ENCODE results near the gene ZAP70.

ZAP70 gene

GRCh38 chr2:97736185-97736584 lies 22.8 kb downstream of the ZAP70 start:
- no peak overlapping the region for H3K4me3 ChIP-seq (ENCODE audit: low read depth, low read length)
- no peak for TF ChIP-seq CTCF (IDR thresholded peaks at IDR 0.05; ENCODE audit: borderline replicate concordance, insufficient read depth, low read depth, low read length)

GRCh38 chr2:97736608-97737330 lies 23.4 kb downstream of the ZAP70 start:
- H3K4me3 ChIP-seq (ENCODE audit: low read depth, low read length): no peak overlapping the region
- TF ChIP-seq CTCF (IDR thresholded peaks at IDR 0.05; ENCODE audit: borderline replicate concordance, insufficient read depth, low read depth, low read length): no peak

DNA sequence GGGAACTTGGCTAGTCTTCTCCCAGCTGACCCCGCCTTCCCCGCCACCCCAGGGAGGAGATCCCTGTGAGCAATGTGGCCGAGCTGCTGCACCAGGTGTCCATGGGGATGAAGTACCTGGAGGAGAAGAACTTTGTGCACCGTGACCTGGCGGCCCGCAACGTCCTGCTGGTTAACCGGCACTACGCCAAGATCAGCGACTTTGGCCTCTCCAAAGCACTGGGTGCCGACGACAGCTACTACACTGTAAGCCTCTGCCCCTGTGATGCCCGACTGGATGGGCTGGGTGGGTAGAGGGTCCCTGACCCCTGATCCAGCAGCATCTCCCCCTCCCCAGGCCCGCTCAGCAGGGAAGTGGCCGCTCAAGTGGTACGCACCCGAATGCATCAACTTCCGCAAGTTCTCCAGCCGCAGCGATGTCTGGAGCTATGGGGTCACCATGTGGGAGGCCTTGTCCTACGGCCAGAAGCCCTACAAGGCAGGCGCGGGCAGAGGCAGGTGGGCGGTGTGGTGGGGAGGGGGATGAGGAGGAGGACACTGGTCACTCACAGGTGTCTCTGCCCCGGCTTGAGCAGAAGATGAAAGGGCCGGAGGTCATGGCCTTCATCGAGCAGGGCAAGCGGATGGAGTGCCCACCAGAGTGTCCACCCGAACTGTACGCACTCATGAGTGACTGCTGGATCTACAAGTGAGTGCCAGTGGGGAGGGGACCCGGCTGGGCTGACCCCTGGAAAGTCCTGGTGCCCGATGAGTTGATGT lies 24.2 kb downstream of the ZAP70 start:
- TF ChIP-seq CTCF (IDR thresholded peaks at IDR 0.05; ENCODE audit: borderline replicate concordance, insufficient read depth, low read depth, low read length): no peak

DNA sequence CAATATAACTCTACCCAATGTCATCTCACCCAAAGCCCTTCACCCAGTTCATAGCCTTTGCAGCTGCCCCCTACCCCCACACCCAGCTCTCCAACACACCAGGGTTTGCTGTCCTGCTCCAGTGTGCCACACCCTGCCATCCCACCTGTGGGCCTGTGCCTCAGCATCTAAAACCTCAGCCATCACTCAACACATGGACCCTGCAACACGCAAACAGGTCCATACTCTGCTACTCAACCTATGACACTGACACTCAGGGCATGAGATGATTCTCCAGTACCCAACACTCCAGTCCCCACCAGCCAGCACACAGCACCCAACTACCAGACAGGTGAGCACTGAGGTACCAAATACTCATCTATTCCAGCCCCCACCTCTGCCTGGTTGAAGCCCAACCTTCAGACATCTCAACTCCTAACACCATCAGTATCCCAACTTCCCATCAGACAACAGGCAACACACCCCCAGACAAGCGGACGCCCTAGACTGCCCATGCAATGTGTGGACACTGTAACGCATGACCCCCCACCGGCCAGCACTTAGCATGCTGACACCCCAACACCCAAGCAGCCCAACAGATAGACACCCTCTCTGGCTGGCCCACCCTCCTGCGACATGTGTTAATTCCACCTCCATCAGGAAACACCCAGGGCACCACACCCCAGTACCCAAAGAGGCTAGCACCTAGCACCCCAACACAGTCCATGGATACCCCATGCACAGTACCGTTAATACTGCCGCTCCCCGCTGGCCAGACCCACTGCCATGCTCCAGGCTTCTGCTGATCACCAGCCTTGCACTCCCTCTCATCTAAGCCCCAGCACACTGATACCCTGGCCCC lies 25.0 kb downstream of the ZAP70 start:
- no peak overlapping the region for H3K4me3 ChIP-seq (ENCODE audit: low read depth, low read length)
- no peak for TF ChIP-seq CTCF (IDR thresholded peaks at IDR 0.05; ENCODE audit: borderline replicate concordance, insufficient read depth, low read depth, low read length)

More for the DNA sequence above, 24.2 kb downstream of the ZAP70 start:
- H3K4me3 ChIP-seq (ENCODE audit: low read depth, low read length): no peak overlapping the region

GRCh38 chr2:97739020-97739892 lies 25.9 kb downstream of the ZAP70 start:
- TF ChIP-seq CTCF (IDR thresholded peaks at IDR 0.05; ENCODE audit: borderline replicate concordance, insufficient read depth, low read depth, low read length): no peak
- H3K4me3 ChIP-seq (ENCODE audit: low read depth, low read length): no peak overlapping the region

- H3K4me3 ChIP-seq (ENCODE audit: low read depth, low read length): no peak overlapping the region
- no peak for TF ChIP-seq CTCF (IDR thresholded peaks at IDR 0.05; ENCODE audit: borderline replicate concordance, insufficient read depth, low read depth, low read length)
Measured at GRCh38 chr2:97739893-97740245, 26.5 kb downstream of the ZAP70 start.
